ENCODE data around the gene COTL1.
"Not testable (repeated sequence)": the region's sequence is repeated elsewhere in the genome, so short reads cannot be mapped to it uniquely, and the experiment has no call there.

The COTL1 gene

GRCh38 chr16:84633622-84634021 is 15.7 kb upstream of the COTL1 start:
- Mint-ChIP-seq H3K9me3 (no peaks in the 10 kb centered on the region), H3K27me3 (no peaks in the 10 kb centered on the region), H3K36me3 (ENCODE audit: low read depth) (no peaks in the 10 kb centered on the region), H3K27ac (peak overlapping the region; percentile 55), H3K4me3 (no peak overlapping the region), H3K4me1 (ENCODE audit: low read depth) (peaks cover 51% of the 10 kb centered on the region)
- intact Hi-C loops (cut with micrococcal nuclease) = no loop called here

GRCh38 chr16:84632862-84633261 is 15.0 kb upstream of the COTL1 start:
- intact Hi-C loops (cut with micrococcal nuclease); H3K36me3 Mint-ChIP-seq (ENCODE audit: low read depth); H3K27me3 Mint-ChIP-seq; H3K27ac Mint-ChIP-seq; H3K9me3 Mint-ChIP-seq; H3K4me3 Mint-ChIP-seq: not testable (repeated sequence)
- H3K4me1 Mint-ChIP-seq (ENCODE audit: low read depth) = peaks cover 44% of the 10 kb centered on the region

- intact Hi-C loops (cut with micrococcal nuclease) = no loop called here
These were observed 14.0 kb upstream of the COTL1 start for GRCh38 chr16:84631886-84632285.

GRCh38 chr16:84631153-84631466 is 13.2 kb upstream of the COTL1 start:
- H3K4me1 Mint-ChIP-seq (ENCODE audit: low read depth) = peaks cover 32% of the 10 kb centered on the region
- peak overlapping the region; percentile 83 for H3K27ac Mint-ChIP-seq
- H3K9me3 Mint-ChIP-seq = no peaks in the 10 kb centered on the region
- no peaks in the 10 kb centered on the region for H3K27me3 Mint-ChIP-seq
- no peaks in the 10 kb centered on the region for H3K36me3 Mint-ChIP-seq (ENCODE audit: low read depth)
- intact Hi-C loops (cut with micrococcal nuclease) = no loop called here
- no peak overlapping the region for H3K4me3 Mint-ChIP-seq

More at GRCh38 chr16:84631886-84632285, 14.0 kb upstream of the COTL1 start:
- no peaks in the 10 kb centered on the region for H3K27me3 Mint-ChIP-seq
- no peaks in the 10 kb centered on the region for H3K36me3 Mint-ChIP-seq (ENCODE audit: low read depth)
- H3K4me1 Mint-ChIP-seq (ENCODE audit: low read depth) = peaks cover 34% of the 10 kb centered on the region
- H3K4me3 Mint-ChIP-seq = peak overlapping the region; percentile 32
- H3K9me3 Mint-ChIP-seq = no peaks in the 10 kb centered on the region
- H3K27ac Mint-ChIP-seq = peak overlapping the region; percentile 83

- no peaks in the 10 kb centered on the region for H3K9me3 Mint-ChIP-seq
- H3K4me3 Mint-ChIP-seq = no peak overlapping the region
- intact Hi-C loops (cut with micrococcal nuclease) = no loop called here
- H3K4me1 Mint-ChIP-seq (ENCODE audit: low read depth) = peaks cover 32% of the 10 kb centered on the region
- H3K36me3 Mint-ChIP-seq (ENCODE audit: low read depth) = no peaks in the 10 kb centered on the region
- H3K27me3 Mint-ChIP-seq = no peaks in the 10 kb centered on the region
- H3K27ac Mint-ChIP-seq = peak overlapping the region; percentile 83
These were observed 12.7 kb upstream of the COTL1 start for GRCh38 chr16:84630446-84631152.

- H3K9me3 Mint-ChIP-seq = no peaks in the 10 kb centered on the region
- H3K27me3 Mint-ChIP-seq = no peaks in the 10 kb centered on the region
- peaks cover 32% of the 10 kb centered on the region for H3K4me1 Mint-ChIP-seq (ENCODE audit: low read depth)
- no peak overlapping the region for H3K4me3 Mint-ChIP-seq
- no peak overlapping the region for H3K27ac Mint-ChIP-seq
- intact Hi-C loops (cut with micrococcal nuclease) = no loop called here
- no peaks in the 10 kb centered on the region for H3K36me3 Mint-ChIP-seq (ENCODE audit: low read depth)
These were observed 12.1 kb upstream of the COTL1 start for GRCh38 chr16:84630009-84630408.

GRCh38 chr16:84629580-84629979 is 11.7 kb upstream of the COTL1 start:
- Mint-ChIP-seq H3K27me3 (no peaks in the 10 kb centered on the region), H3K4me1 (ENCODE audit: low read depth) (peaks cover 32% of the 10 kb centered on the region), H3K27ac (no peak overlapping the region), H3K9me3 (no peaks in the 10 kb centered on the region), H3K4me3 (no peak overlapping the region), H3K36me3 (ENCODE audit: low read depth) (no peaks in the 10 kb centered on the region)
- intact Hi-C loops (cut with micrococcal nuclease) = no loop called here

GRCh38 chr16:84628226-84628731 is 10.4 kb upstream of the COTL1 start:
- no peaks in the 10 kb centered on the region for H3K36me3 Mint-ChIP-seq (ENCODE audit: low read depth)
- H3K27ac Mint-ChIP-seq = no peak overlapping the region
- intact Hi-C loops (cut with micrococcal nuclease) = no loop called here
- peaks cover 23% of the 10 kb centered on the region for H3K4me1 Mint-ChIP-seq (ENCODE audit: low read depth)
- H3K4me3 Mint-ChIP-seq = no peak overlapping the region
- no peaks in the 10 kb centered on the region for H3K27me3 Mint-ChIP-seq
- H3K9me3 Mint-ChIP-seq = no peaks in the 10 kb centered on the region

GRCh38 chr16:84625556-84625955 is 7.7 kb upstream of the COTL1 start:
- intact Hi-C loops (cut with micrococcal nuclease) = no loop called here
- peaks cover 7% of the 10 kb centered on the region for H3K4me1 Mint-ChIP-seq (ENCODE audit: low read depth)
- no peak overlapping the region for H3K27ac Mint-ChIP-seq
- no peaks in the 10 kb centered on the region for H3K36me3 Mint-ChIP-seq (ENCODE audit: low read depth)
- no peaks in the 10 kb centered on the region for H3K9me3 Mint-ChIP-seq
- no peak overlapping the region for H3K4me3 Mint-ChIP-seq
- no peaks in the 10 kb centered on the region for H3K27me3 Mint-ChIP-seq

GRCh38 chr16:84620913-84621312 is 3.0 kb upstream of the COTL1 start:
- not testable (repeated sequence) for H3K27me3 Mint-ChIP-seq, H3K4me3 Mint-ChIP-seq, H3K9me3 Mint-ChIP-seq, H3K27ac Mint-ChIP-seq
- H3K36me3 Mint-ChIP-seq (ENCODE audit: low read depth) = peaks cover 19% of the 10 kb centered on the region
- H3K4me1 Mint-ChIP-seq (ENCODE audit: low read depth) = peaks cover 30% of the 10 kb centered on the region
- intact Hi-C loops (cut with micrococcal nuclease) = loop anchor here (5.0 kb wide), 2 partner anchors 106 to 344 kb away; no protein-coding TSS in a partner anchor

- Mint-ChIP-seq H3K27ac (peak overlapping the region; percentile 94), H3K4me1 (ENCODE audit: low read depth) (peaks cover 51% of the 10 kb centered on the region), H3K9me3 (no peaks in the 10 kb centered on the region), H3K4me3 (peak overlapping the region; percentile 34), H3K36me3 (ENCODE audit: low read depth) (peaks cover 40% of the 10 kb centered on the region), H3K27me3 (no peaks in the 10 kb centered on the region)
- intact Hi-C loops (cut with micrococcal nuclease) = loop anchor here (5.0 kb wide), 1 partner anchor 57 kb away; no protein-coding TSS in a partner anchor
These were observed 943 bp upstream of the COTL1 start for GRCh38 chr16:84618581-84619460.

GRCh38 chr16:84617041-84617790 is 662 bp downstream of the COTL1 start:
- peaks cover 56% of the 10 kb centered on the region for H3K36me3 Mint-ChIP-seq (ENCODE audit: low read depth)
- peak overlapping the region; percentile 94 for H3K27ac Mint-ChIP-seq
- no peaks in the 10 kb centered on the region for H3K9me3 Mint-ChIP-seq
- H3K4me3 Mint-ChIP-seq = peak overlapping the region; percentile 91
- intact Hi-C loops (cut with micrococcal nuclease) = loop anchor here (2.0 to 5.0 kb wide), 2 partner anchors 30 to 55 kb away; no protein-coding TSS in a partner anchor
- H3K4me1 Mint-ChIP-seq (ENCODE audit: low read depth) = peaks cover 67% of the 10 kb centered on the region
- no peaks in the 10 kb centered on the region for H3K27me3 Mint-ChIP-seq

GRCh38 chr16:84616515-84616914 is 1.4 kb downstream of the COTL1 start:
- intact Hi-C loops (cut with micrococcal nuclease) = loop anchor here (2.0 to 5.0 kb wide), 2 partner anchors 30 to 54 kb away; no protein-coding TSS in a partner anchor
- no peaks in the 10 kb centered on the region for H3K9me3 Mint-ChIP-seq
- H3K36me3 Mint-ChIP-seq (ENCODE audit: low read depth) = peaks cover 63% of the 10 kb centered on the region
- H3K4me3 Mint-ChIP-seq = peak overlapping the region; percentile 91
- H3K27me3 Mint-ChIP-seq = no peaks in the 10 kb centered on the region
- H3K4me1 Mint-ChIP-seq (ENCODE audit: low read depth) = peaks cover 67% of the 10 kb centered on the region
- peak overlapping the region; percentile 94 for H3K27ac Mint-ChIP-seq

All from dendritic cell treated with granulocyte-macrophage colony-stimulating factor and Interleukin-4, amounts not matched to agents 40 ng/mL and 50 ng/mL, for 4 days (primary cell).